ENCODE measurements around the gene DLG5.

DLG5 gene

GRCh38 chr10:77946084-77946483 is 19.5 kb upstream of the DLG5 start:
- DNase-seq = no peak

DNA sequence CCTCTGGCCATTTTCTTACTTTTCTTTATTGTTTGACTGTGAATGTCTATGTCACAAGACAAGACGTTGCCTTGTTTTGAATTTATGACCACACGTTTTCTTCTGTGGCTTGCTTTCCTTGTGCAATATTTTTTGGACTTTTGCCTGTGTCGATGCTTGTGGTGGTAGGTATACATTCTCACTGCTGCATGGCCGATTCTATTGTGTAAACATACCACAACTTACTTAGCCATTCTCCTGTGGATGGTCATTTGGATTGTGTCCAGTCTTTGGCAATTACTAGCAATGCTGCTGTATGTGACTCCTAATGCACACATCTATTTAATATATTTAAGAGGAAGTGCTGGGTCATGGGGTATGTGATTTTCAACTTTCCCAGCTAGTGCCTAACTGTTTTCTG is 18.0 kb upstream of the DLG5 start:
- DNase-seq = no peak

DNA sequence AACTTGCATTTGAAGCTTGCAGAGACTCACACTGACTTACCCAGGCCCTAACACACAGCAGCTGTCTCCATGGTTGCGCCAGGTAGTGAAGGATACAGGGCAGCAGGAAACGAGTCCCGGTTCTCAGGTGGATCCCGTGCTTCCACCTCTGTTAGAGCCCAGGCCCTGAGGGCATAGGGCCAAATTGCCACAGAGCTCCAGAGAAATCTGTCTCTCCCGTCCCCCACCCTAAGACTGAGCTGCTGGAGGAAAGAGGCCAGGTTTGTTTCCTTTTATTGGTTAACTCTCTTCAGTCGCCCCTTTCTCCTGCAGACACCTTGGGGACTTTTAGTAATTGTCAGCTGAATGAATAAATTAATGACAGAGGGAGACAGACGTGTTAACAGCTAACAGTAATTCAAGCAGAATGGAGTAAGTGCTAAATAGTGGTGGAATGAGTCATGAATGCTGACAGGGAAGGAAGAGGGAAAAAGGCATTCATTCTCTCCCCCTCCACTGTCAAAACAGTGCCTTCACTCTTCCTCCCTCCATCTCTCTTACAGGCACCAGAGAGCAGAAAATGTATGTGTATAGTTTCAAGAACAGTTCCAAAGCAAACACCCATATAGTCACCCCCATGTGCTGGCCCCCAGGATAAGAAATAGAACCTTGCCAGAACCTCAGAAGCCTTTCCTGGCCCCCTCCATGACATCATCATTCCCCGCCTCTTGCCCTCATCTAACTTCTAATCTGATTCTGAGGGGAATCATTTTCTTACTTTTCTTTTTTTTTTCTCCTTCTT is 16.8 kb upstream of the DLG5 start:
- DNase-seq = no peak

DNA sequence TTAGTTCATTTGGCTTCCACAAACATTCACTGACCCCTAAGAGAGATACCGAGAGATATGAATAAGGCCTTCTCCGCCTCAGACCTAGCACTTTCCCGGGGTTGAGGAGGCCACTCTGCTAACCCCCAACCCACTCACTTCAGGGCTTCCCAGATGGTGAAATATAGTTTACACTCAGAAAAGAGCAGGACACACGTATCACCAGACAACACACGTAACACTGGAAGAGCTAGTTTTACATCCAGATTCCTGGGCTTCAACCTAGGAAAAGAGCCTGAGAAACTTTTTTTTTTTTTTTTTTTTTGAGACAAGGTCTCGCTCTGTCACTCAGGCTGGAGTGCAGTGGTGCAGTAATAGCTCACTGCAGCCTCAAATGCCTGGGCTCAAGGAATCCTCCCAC is 15.2 kb upstream of the DLG5 start:
- DNase-seq = no peak

DNA sequence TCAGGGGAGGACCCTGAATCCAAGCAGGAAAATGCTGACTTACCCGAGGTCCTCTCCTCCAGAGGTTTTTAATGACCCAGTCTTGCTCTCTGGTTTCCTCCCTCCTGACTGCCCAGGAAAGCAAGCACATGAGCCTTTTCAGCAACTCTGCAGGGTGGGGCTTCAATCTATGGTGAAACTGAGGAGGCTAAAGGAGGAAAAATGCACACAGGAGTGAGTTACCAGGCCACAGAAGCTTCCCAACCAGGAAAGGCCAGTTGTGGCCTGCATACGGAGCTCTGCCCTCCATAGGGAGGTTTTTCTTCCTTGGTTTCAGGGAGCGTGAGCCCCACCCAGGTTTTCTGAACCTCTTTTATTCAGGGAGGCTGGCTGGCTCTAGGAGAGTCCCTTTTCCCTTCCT is 14.1 kb upstream of the DLG5 start:
- no peak for DNase-seq

DNA sequence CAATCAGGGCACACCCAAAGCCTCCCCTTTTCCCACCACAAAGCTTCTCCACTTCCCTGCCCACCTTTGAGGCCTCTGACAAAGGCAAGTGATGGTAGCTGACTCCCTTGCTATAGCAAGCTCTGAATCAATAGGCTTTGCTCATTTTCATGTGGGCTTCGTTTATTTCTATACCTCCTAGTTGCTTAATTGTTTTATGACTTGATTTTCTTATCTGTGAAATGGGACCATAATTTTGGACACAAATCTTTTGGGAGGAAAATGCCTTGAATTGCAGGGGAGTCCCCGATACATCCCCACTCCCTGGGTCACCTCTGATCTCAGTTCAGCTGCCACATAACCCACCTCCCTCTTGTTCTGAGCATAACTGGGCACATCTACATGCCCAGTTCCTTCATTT is 13.7 kb upstream of the DLG5 start:
- DNase-seq = no peak

- DNase-seq = no peak
These were observed 13.0 kb upstream of the DLG5 start for GRCh38 chr10:77939561-77940001.

- DNase-seq = no peak
These were observed 10.4 kb upstream of the DLG5 start for GRCh38 chr10:77936697-77937567.

DNA sequence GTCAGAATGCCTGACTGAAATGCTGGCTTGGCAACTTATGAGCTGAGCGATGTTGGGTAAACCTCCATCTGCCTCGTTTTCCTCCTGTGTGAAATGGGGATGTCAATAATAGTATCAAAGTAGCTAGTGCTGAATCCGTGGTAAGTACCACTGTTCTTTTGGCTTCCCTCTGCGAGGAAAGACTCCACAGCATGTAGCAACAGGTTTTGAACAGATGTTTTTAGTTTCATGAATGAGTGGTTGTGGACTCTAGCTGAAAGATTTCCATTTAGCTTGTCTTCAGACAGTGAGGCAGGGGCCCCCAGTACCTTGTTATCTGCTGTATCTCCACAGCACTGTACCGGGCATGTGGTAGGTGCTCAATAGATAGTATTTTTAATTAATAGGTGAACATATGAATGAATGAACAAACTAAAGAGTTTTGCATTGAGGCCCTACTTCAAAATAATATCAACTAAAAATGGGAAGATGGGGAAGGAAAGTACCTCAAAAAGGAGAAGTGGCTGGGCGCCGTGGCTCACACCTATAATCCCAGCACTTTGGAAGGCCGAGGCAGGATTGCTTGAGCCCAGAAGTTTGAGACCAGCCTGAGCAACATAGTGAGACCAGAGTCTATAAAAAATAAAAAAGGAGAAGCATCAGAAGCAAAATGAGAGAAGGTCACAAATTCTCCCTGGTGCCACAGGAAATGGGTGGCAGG is 5.6 kb upstream of the DLG5 start:
- no peak for DNase-seq

DNA sequence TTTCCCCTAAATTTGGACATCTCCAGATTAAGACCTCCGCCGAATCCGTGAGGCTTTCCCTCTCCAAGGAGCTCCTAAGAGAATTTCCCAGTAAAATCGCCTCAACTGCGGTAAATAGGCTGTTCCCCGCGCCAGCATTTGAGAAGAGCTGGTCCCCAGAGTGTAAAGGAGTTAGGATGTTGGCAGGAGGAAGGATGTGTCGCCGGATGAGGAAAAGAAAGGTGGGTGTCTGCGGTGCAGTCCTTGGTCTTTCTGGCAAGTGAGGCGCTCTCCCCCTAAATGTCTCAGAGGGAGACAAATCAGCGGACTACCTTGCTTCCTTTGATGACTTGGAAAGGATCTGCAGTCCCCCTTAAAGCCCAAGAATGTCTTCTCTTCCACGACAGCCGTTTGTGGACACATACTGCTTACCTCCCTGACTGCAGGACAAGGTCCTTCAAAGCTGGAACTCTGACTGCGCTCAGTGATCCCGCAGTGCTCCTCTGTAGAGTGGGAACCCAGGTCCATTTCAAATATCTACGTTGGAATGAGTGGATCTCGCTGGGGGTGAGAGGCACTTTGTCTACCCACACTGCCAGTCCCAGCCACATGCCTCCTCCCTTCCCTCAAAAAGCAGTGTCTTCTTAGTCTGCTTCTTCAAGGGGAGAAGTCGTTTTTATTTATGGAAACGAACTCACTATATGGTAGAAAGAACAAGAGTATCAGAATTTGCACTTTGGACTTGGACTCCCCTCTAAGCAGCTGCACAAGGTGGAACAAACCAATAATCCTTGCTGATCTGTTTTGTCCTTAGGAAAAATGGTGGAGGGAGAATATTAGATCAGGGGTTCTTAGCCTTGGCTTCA is 1.1 kb upstream of the DLG5 start:
- DNase-seq = no peak

DNA sequence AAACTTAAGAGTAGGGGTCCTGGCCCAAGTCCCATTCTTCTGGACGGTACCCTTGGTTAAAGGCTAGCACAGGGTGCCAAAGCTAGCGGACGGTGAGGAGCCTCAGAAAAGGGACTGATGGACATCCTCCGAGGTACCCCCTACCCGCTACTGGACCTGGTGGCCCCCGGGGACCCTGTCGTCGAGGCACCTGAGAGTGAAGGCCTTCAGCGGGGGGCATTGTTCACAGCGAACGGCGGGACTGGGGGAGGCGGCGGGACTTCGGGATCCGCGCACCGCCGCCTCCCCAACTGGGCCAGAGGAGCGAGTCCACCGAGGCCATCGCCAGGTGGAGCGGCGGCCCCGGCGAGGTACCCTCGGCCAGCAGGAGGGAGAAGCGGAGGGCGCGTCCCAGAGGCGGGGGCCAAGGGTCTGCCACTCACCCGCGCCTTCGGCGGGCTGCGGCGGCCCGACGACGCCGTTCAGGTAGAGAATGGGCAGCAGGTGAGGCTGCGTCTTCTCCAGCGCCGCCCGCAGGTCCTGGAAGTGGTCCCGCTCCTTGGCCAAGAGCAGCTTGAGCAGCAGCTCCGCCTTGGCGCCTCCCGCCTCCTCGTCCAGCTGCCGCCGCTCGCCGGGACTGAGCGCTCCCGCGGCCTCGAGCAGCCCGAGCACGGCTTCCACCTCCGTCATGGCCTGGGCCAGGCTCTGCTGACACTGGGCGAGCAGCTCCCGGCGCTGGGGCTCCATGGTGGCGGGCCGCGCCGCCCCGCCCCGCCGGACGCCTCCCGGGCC is 575 bp downstream of the DLG5 start:
- DNase-seq = no peak

DNA sequence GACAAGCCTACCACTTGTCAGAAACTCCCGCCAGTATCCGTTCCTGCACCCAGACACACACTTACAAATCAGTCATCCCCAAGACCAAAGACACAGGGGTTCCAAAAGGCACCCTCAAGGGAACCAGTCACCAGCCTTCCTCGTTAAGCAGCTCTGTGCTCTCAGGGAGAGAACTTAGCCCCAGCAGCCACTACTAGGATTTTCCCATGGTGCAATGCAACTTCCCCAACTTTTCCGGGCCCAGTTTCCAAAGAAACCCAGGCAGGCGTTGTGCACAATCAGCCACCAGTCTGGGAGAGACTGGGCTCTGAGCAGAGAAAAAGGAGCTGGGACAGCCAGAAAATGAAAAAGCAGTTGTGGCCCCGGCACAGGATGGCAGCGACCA is 1.2 kb downstream of the DLG5 start:
- DNase-seq = no peak

DNA sequence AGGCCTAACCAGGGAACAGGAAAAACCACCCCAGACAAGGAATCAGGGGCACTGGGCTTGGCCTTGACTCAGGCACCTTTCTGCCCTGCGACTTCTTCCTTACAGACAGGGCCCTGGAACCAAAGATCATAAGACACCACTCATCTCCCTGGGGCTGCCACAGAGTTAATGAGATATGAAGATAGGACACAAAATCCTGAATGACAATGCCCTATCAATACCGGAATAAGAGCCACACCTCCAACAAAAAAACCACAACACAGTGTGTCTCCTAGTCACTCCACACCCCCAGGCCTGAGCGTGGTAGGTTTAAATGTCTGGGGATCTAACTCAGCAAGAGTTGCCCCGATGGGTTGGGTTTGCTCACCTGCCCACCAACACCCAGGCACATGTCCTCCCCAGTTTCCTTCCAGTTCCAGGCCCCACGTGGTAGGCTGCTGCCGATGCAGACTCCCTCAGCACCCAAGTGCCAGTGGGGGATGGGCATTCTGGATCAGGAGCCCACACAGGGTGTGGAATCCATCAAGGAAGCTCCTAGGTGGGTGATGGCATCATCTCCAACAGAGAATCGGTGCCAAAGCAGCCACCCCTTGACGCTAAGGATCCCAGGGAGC is 3.9 kb downstream of the DLG5 start:
- no peak for DNase-seq

- no peak for DNase-seq
These were observed 4.5 kb downstream of the DLG5 start for GRCh38 chr10:77922055-77922454.

GRCh38 chr10:77921395-77921794 is 5.2 kb downstream of the DLG5 start:
- no peak for DNase-seq

DNA sequence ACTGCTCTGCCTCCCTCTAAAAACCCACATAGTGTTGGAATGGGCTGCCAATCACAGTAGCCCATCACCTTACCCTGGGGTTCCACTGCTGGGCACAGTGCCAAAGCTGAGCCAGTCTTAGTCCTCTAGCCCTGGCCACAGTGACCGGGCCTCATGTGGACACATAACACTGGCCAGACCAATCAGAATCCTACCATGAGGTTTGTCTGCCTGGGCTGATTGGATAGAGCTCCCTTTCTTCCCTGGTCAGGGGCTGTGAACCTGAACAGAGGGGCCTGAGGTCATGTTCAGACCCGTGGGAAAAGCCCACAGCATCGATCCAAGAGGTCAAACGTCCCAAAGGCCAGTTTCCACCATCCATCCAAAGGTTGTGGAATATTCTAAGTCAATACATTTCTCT is 6.1 kb downstream of the DLG5 start:
- no peak for DNase-seq

- DNase-seq = no peak
These were observed 6.8 kb downstream of the DLG5 start for GRCh38 chr10:77919713-77920108.

DNA sequence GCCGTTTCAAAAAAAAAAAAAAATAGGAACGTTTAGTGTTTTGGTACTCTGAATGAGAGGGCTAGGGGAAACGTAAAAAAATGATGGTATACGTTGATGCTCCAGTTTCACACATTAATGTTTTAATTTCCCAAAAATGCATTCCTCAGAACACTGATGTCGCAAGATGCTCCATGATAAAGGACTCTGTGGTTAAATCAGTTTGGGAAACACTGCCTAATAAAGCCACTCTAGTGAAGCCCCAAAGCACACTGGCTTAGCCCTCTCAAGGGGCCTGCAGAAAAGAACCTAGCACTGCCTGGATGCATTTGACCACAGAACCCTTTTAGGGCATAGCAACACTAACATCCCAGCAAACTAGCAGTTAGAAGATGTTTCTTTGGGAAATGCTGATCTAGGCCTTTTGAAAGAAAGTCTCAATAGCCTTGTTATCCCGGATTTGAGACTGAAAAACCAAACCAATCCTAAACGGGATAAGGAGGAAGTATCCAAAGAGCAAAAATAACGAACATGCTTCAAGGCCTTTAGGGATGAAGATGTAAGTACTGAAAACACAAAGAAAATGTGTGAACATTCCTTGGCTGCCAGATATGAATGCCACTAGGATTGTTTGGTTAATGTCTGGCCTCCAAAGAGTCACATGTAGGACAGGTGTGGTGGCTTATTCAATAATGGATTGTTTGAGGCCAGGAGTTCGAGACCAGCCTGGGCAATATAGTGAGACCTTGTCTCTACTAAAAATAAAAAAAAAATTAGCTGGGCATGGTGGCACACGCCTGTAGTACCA is 11.0 kb downstream of the DLG5 start:
- no peak for DNase-seq

DNA sequence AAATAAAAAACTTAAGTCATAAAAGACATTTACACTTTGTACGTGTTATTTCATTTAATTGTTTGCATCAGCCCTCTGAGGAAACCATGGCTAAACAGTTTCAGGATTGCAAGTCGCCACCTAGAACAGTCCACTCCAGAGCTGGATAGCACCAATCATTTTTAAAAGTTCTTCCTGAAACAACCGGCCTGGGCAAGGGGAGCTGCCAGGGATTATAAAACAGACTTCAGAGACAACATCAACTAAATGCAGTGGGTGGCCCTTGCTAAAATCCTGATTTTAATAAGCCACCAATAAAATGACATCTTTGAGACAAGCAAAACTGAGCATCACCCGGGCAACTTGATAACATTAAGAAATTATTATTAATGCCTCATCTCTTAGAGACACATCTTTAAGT is 13.5 kb downstream of the DLG5 start:
- DNase-seq = no peak

DNA sequence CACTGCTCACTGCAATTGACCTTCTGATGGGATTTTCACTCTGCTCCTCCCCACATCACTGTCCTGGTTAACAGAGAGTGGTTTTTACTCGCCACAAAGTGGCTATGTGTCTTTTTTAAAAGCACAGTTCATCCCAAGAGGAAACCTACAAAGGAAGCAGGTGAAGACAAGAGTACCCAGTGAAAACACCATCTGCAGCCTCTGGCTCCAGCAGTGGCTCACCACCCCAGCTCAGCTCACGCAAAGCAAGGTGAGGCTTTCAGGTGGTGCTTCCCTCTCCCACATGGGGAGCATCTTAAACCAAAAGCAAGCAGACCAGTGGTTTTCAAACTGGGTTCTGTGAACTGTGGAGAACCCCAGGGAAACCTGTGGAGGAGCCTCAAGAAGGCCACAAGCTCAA is 14.0 kb downstream of the DLG5 start:
- DNase-seq = no peak
